C1 segment of cervical spinal cord (tissue), 14 donors: ENCODE data around the gene ASIC3.
"Not testable (repeated sequence)": the region's sequence is repeated elsewhere in the genome, so short reads cannot be mapped to it uniquely, and the experiment has no call there.

Source experiments
- DNase-seq, 14 donors: peaks; one replicate each; lab custom pipeline; 2025; lab: John Stamatoyannopoulos, UW

The ASIC3 gene

GRCh38 chr7:151013733-151014497, 34.4 kb upstream of the ASIC3 start:
- peak in 10 of 14 donors; percentile 11 to 62 (median 32) for DNase-seq

- no peak for DNase-seq
Observed at GRCh38 chr7:151014950-151015349, 33.4 kb upstream of the ASIC3 start.

- no peak for DNase-seq
Observed at GRCh38 chr7:151015967-151016366, 32.4 kb upstream of the ASIC3 start.

GRCh38 chr7:151016505-151016904, 31.8 kb upstream of the ASIC3 start:
- DNase-seq, result no peak

- no peak for DNase-seq
Observed at GRCh38 chr7:151016942-151017341, 31.4 kb upstream of the ASIC3 start.

GRCh38 chr7:151017370-151017952, 30.9 kb upstream of the ASIC3 start:
- no peak for DNase-seq

- peak in 6 of 14 donors; percentile 5 to 67 (median 23) for DNase-seq
Observed at GRCh38 chr7:151017953-151018420, 30.3 kb upstream of the ASIC3 start.

- DNase-seq, result peak in 2 of 14 donors; percentile 21 to 25
Observed at GRCh38 chr7:151018421-151019129, 29.8 kb upstream of the ASIC3 start.

GRCh38 chr7:151019130-151019447, 29.2 kb upstream of the ASIC3 start:
- no peak for DNase-seq

GRCh38 chr7:151020231-151020630, 28.1 kb upstream of the ASIC3 start:
- DNase-seq, result no peak

- no peak for DNase-seq
Observed at GRCh38 chr7:151023232-151023631, 25.1 kb upstream of the ASIC3 start.

GRCh38 chr7:151024435-151025056, 23.8 kb upstream of the ASIC3 start, which contains the start of gene ATG9B:
TSS of gene ATG9B (minus strand) at chr7:151024494. CDS start at chr7:151024423, 71 bp downstream.
- no peak for DNase-seq

- DNase-seq, result no peak
Observed at GRCh38 chr7:151025924-151026671, 22.2 kb upstream of the ASIC3 start.

GRCh38 chr7:151026771-151027727, 21.3 kb upstream of the ASIC3 start:
- not testable (repeated sequence) for DNase-seq

- DNase-seq, result not testable (repeated sequence)
Observed at GRCh38 chr7:151027728-151028130, 20.6 kb upstream of the ASIC3 start.

- DNase-seq, result peak; percentile 88 to 99 (median 98)
Observed at GRCh38 chr7:151028131-151028947, 20.0 kb upstream of the ASIC3 start, which contains the start of gene ABCB8. TSS of gene ABCB8 (plus strand) at chr7:151028450. CDS start at chr7:151028516, 66 bp downstream.

GRCh38 chr7:151028948-151029501, 19.3 kb upstream of the ASIC3 start:
- no peak for DNase-seq

GRCh38 chr7:151031011-151031410, 17.3 kb upstream of the ASIC3 start:
- DNase-seq, result no peak
